DND-41 (cell line): ENCODE data around the gene CHRDL1.
"Not testable (repeated sequence)": the region's sequence is repeated elsewhere in the genome, so short reads cannot be mapped to it uniquely, and the experiment has no call there.

Source experiments
- ATAC-seq: fragments of 200-7000 bp; cut with Tn5 transposase; 3 replicates; pipeline ENCODE4 v1.9.1; 2021; ENCODE audit warnings: low read depth; ENCODE audit not compliant: insufficient read depth
- DNase-seq: peaks from one replicate; pipeline ENCODE4 v3.0.0-alpha.2; 2020
- H2AFZ ChIP-seq: 2 replicates; pipeline ENCODE4 v1.6.0; 2012; ENCODE audit warnings: low read depth, low read length
- H3K27ac ChIP-seq: 2 replicates; pipeline ENCODE4 v1.5.1; 2012; ENCODE audit warnings: low read length, inconsistent platforms
- H3K27me3 ChIP-seq: fragments of 200-600 bp; sonication (generic); 2 replicates; pipeline ENCODE4 v1.6.0; 2012; ENCODE audit warnings: low read length, mild to moderate bottlenecking, inconsistent platforms; ENCODE audit not compliant: insufficient read depth, poor library complexity
- H3K36me3 ChIP-seq: 2 replicates; pipeline ENCODE4 v1.5.1; 2012; ENCODE audit warnings: low read length, inconsistent platforms; ENCODE audit not compliant: insufficient read depth
- H3K4me1 ChIP-seq: 2 replicates; pipeline ENCODE4 v1.5.1; 2012; ENCODE audit warnings: mild to moderate bottlenecking, low read length; ENCODE audit not compliant: insufficient read depth
- H3K4me2 ChIP-seq: 2 replicates; pipeline ENCODE4 v1.6.0; 2012; ENCODE audit warnings: mild to moderate bottlenecking, moderate library complexity, low read length, inconsistent platforms; ENCODE audit not compliant: insufficient read depth
- H3K4me3 ChIP-seq, 2 experiments: fragments of 200-600 bp in 1 of 2; shearing (Covaris generic) in 1 of 2; 2 replicates each; pipeline ENCODE4 v1.5.1; 2012 to 2016; ENCODE audit warnings: inconsistent platforms in 2 of 2, low read length in 2 of 2, mild to moderate bottlenecking in 2 of 2, low read depth in 1 of 2, moderate library complexity in 1 of 2
- H3K79me2 ChIP-seq: 2 replicates; pipeline ENCODE4 v1.6.0; 2012; ENCODE audit warnings: low read length, inconsistent platforms; ENCODE audit not compliant: insufficient read depth
- H3K9ac ChIP-seq: 2 replicates; pipeline ENCODE4 v1.6.0; 2012; ENCODE audit warnings: low read depth, mild to moderate bottlenecking, inconsistent platforms, low read length, moderate library complexity
- H3K9me3 ChIP-seq: 2 replicates; pipeline ENCODE4 v1.5.1; 2012; ENCODE audit warnings: low read length, moderate library complexity, mild to moderate bottlenecking, inconsistent platforms; ENCODE audit not compliant: insufficient read depth, severe bottlenecking
- H4K20me1 ChIP-seq: 2 replicates; pipeline ENCODE4 v1.6.0; 2012; ENCODE audit warnings: low read length; ENCODE audit not compliant: insufficient read depth
- EZH2 ChIP-seq: IDR thresholded peaks from 3 replicates; pipeline ENCODE4 v1.6.1; 2012; ENCODE audit warnings: borderline replicate concordance, low read depth, mild to moderate bottlenecking, moderate library complexity, low read length, inconsistent platforms; ENCODE audit not compliant: severe bottlenecking
- TF ChIP-seq, protein P1 (sequence below): IDR thresholded peaks from 2 replicates; pipeline ENCODE4 v1.5.1; 2012; ENCODE audit warnings: borderline replicate concordance, low read length, moderate library complexity, mild to moderate bottlenecking; ENCODE audit not compliant: poor library complexity, severe bottlenecking; ENCODE audit errors: extremely low read depth

The CHRDL1 gene

DNA sequence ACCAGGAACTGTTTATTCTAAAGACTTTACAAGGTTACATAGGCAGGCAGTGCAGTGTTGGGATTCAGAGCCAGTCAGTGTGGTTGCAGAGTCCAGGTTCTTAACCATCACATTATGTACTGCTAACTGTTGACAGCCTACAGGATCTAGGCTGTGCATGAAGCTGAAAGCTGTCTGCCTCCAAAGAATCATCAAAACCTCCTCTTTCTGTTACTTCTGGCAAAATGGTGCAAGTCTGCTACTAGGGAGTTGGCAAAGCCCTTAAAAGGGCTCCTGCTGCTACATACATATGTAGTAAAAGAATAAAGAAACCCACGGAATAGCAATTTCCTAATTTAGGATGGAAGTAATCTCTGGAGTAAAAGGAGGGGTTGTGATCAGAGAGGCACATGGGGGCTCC lies 40.4 kb upstream of the CHRDL1 start:
- Histone ChIP-seq H3K4me3 (no peak overlapping the region), H2AFZ (no peak overlapping the region), H3K27me3 (no peaks in the 10 kb centered on the region), H3K4me2 (no peak overlapping the region), H3K9me3 (no peaks in the 10 kb centered on the region), H4K20me1 (no peaks in the 10 kb centered on the region), H3K4me1 (no peaks in the 10 kb centered on the region), H3K79me2 (no peaks in the 10 kb centered on the region), H3K36me3 (no peaks in the 10 kb centered on the region), H3K9ac (no peak overlapping the region), H3K27ac (no peak overlapping the region)
- no peak for TF ChIP-seq EZH2
- TF ChIP-seq, protein P1, sequence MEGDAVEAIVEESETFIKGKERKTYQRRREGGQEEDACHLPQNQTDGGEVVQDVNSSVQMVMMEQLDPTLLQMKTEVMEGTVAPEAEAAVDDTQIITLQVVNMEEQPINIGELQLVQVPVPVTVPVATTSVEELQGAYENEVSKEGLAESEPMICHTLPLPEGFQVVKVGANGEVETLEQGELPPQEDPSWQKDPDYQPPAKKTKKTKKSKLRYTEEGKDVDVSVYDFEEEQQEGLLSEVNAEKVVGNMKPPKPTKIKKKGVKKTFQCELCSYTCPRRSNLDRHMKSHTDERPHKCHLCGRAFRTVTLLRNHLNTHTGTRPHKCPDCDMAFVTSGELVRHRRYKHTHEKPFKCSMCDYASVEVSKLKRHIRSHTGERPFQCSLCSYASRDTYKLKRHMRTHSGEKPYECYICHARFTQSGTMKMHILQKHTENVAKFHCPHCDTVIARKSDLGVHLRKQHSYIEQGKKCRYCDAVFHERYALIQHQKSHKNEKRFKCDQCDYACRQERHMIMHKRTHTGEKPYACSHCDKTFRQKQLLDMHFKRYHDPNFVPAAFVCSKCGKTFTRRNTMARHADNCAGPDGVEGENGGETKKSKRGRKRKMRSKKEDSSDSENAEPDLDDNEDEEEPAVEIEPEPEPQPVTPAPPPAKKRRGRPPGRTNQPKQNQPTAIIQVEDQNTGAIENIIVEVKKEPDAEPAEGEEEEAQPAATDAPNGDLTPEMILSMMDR, result no peak
- no peak for ATAC-seq
- no peak for DNase-seq

DNA sequence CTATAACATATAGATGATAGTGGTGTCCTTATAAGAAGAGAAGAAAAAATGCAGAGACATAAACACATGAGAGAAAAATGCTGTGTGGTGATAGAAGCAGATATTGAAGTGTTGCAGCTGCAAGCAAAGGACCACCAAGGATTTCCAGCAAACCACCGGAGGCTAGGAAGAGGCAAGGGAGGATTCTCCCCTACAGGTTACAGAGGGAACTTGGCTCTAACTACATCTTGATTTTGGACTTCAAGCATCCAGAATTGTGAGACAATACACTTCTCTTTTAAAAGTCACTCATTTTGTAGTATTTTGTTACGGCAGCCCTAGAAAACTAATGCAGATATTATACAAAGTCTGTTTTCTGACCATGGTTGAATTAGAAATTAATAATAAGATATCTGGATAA lies 30.4 kb upstream of the CHRDL1 start:
- H3K9ac ChIP-seq, result no peak overlapping the region
- ATAC-seq (no peak), DNase-seq (no peak)
- no peaks in the 10 kb centered on the region for H3K4me1 ChIP-seq
- H2AFZ ChIP-seq, result no peak overlapping the region
- no peaks in the 10 kb centered on the region for H3K9me3 ChIP-seq
- H4K20me1 ChIP-seq, result no peaks in the 10 kb centered on the region
- no peak overlapping the region for H3K27ac ChIP-seq
- TF ChIP-seq EZH2, result no peak
- TF ChIP-seq, protein P1, result no peak
- no peak overlapping the region for H3K4me3 ChIP-seq
- H3K36me3 ChIP-seq, result no peaks in the 10 kb centered on the region
- no peaks in the 10 kb centered on the region for H3K27me3 ChIP-seq
- no peaks in the 10 kb centered on the region for H3K79me2 ChIP-seq
- H3K4me2 ChIP-seq, result no peak overlapping the region

DNA sequence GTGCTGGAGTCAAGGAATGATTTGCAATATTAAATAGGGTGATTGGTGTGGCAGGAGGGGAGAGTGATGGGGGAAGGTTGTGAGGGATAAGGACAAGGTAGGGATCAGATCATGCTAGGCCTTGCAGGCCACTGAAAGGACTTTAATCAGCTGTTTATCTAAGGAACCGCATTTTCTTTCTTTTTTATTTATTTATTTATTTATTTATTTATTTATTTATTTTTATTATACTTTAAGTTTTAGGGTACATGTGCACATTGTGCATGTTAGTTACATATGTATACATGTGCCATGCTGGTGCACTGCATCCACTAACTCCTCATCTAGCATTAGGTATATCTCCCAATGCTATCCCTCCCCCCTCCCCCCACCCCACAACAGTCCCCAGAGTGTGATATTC lies 20.9 kb upstream of the CHRDL1 start:
- H3K4me1 ChIP-seq, H3K27me3 ChIP-seq, ATAC-seq, H4K20me1 ChIP-seq, H3K4me3 ChIP-seq, DNase-seq, H3K4me2 ChIP-seq, H3K79me2 ChIP-seq, H3K9ac ChIP-seq, H2AFZ ChIP-seq, H3K36me3 ChIP-seq, H3K9me3 ChIP-seq, H3K27ac ChIP-seq: not testable (repeated sequence)

DNA sequence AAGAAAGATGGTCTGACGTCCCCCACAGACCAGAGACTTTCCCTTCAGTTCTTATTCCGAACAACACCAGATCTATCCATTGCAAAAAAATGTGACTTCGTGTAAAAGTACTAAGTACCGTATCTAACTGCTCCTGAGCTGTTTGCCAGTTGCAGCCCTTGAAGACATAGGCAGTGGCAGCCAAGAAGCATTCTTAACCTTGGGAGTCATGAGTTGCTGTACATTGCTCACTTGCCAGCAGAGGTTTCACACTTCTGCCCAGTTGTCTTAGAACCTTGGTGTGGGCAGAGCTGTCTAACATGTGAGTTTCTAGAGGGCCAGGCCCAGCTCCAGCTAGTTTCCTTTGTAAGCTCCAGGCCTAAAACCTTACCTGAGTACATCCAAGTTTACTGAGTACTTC lies 10.5 kb upstream of the CHRDL1 start:
- H3K9me3 ChIP-seq, result no peaks in the 10 kb centered on the region
- H3K4me2 ChIP-seq, result no peak overlapping the region
- no peak for TF ChIP-seq EZH2
- TF ChIP-seq, protein P1, result no peak
- ATAC-seq (no peak), DNase-seq (no peak)
- no peaks in the 10 kb centered on the region for H3K27me3 ChIP-seq
- H2AFZ ChIP-seq, result no peak overlapping the region
- H3K9ac ChIP-seq, result no peak overlapping the region
- no peak overlapping the region for H3K27ac ChIP-seq
- no peaks in the 10 kb centered on the region for H3K36me3 ChIP-seq
- H3K4me1 ChIP-seq, result no peaks in the 10 kb centered on the region
- H3K79me2 ChIP-seq, result no peaks in the 10 kb centered on the region
- no peak overlapping the region for H3K4me3 ChIP-seq
- no peaks in the 10 kb centered on the region for H4K20me1 ChIP-seq
